B cell (primary cell): ENCODE data around the gene EFNA5.

Source experiments
- CTCF ChIP-seq: fragments of 200-600 bp; IDR thresholded peaks from one replicate; pipeline ENCODE4 v1.8.0; 2022; ENCODE audit warnings: antibody characterized with exemption, mild to moderate bottlenecking
- EZH2 ChIP-seq: IDR thresholded peaks from 2 replicates; pipeline ENCODE4 v1.6.1; 2012; ENCODE audit warnings: borderline replicate concordance, low read depth, mild to moderate bottlenecking, moderate library complexity, low read length; ENCODE audit not compliant: insufficient read depth, poor library complexity, severe bottlenecking

- no peak for TF ChIP-seq CTCF
- no peak for TF ChIP-seq EZH2
These were observed 29.7 kb upstream of the EFNA5 start for GRCh38 chr5:107700481-107700880.
